ENCODE results near the gene HMGN1. TPM values are rescaled to one million over a fixed set of nuclear protein-coding genes. Genes with fewer than 3 reads are reported as not detected.

HMGN1 gene
- polyA plus RNA-seq, 1 of the 3 experiments (the other 2 are of a cell fraction) = 219 TPM

GRCh38 chr21:39349211-39350093 is 564 bp upstream of the HMGN1 start (continued):
- no peak for TF ChIP-seq RCOR1 (IDR thresholded peaks at IDR 0.05; ENCODE audit: low read length)
- peak; percentile 80 for TF ChIP-seq CHD2 (IDR thresholded peaks at IDR 0.05; ENCODE audit: low read length, partially characterized antibody)
- TF ChIP-seq RFX5 (IDR thresholded peaks at IDR 0.05; ENCODE audit: low read length) = no peak
- 0 out of 2 replicates have a peak, but pooled peaks have one; percentile 49 for TF ChIP-seq ZBTB33 (IDR thresholded peaks at IDR 0.05; ENCODE audit: borderline replicate concordance, low read depth)
- peak; percentile 78 for TF ChIP-seq MAX (IDR thresholded peaks at IDR 0.05; ENCODE audit: low read depth)
- TF ChIP-seq REST (IDR thresholded peaks at IDR 0.05; ENCODE audit: low read depth, low read length) = no peak
- no peak for TF ChIP-seq TCF12 (IDR thresholded peaks at IDR 0.05)
- TF ChIP-seq FOXJ3 (CRISPR knock-in tag; IDR thresholded peaks at IDR 0.05) = no peak
- peak; percentile 88 for TF ChIP-seq NRF1 (IDR thresholded peaks at IDR 0.05; ENCODE audit: low read depth, low read length)
- peak; percentile 93 for TF ChIP-seq USF1 (IDR thresholded peaks at IDR 0.05; ENCODE audit: borderline replicate concordance, low read depth)
- TF ChIP-seq SIN3A (IDR thresholded peaks at IDR 0.05; ENCODE audit: borderline replicate concordance, low read depth, low read length) = no peak
- TF ChIP-seq GATA2 (CRISPR knock-in tag; IDR thresholded peaks at IDR 0.05) = no peak
- no peak for TF ChIP-seq RXRA (IDR thresholded peaks at IDR 0.05; ENCODE audit: borderline replicate concordance, low read depth)
- TF ChIP-seq MEF2A (IDR thresholded peaks at IDR 0.05; ENCODE audit: borderline replicate concordance, low read depth) = no peak
- no peak for TF ChIP-seq FOXM1 (IDR thresholded peaks at IDR 0.05; ENCODE audit: low read depth)
- TF ChIP-seq ELF1 (IDR thresholded peaks at IDR 0.05) = peak; percentile 53; the same call in 1 of the 2 replicates
- TF ChIP-seq MXI1 (IDR thresholded peaks at IDR 0.05; ENCODE audit: low read depth, low read length) = peak; percentile 51
- no peak for TF ChIP-seq FOSL2 (IDR thresholded peaks at IDR 0.05; ENCODE audit: borderline replicate concordance, low read depth)

Data from SK-N-SH (cell line).